ENCODE results near the gene YDJC. TPM values are rescaled to one million over a fixed set of nuclear protein-coding genes. Genes with fewer than 3 reads are reported as not detected.

Gene YDJC
- total RNA-seq, 2 donors from 2014 or later: 15.2 to 20.5 TPM

GRCh38 chr22:21673534-21674321 is 43.9 kb upstream of the YDJC start:
- no peak for TF ChIP-seq CTCF (IDR thresholded peaks at IDR 0.05)
- no peaks in the 10 kb centered on the region for H3K9me3 ChIP-seq
- no peak for DNase-seq (ENCODE audit: low spot score)

GRCh38 chr22:21672107-21672629 is 42.3 kb upstream of the YDJC start:
- TF ChIP-seq CTCF (IDR thresholded peaks at IDR 0.05): no peak
- H3K27ac ChIP-seq: no peak overlapping the region
- no peak for DNase-seq (ENCODE audit: low spot score)
- H3K36me3 ChIP-seq: peaks cover 59% of the 10 kb centered on the region
- no peaks in the 10 kb centered on the region for H3K27me3 ChIP-seq
- no peak overlapping the region for H3K4me3 ChIP-seq
- no peaks in the 10 kb centered on the region for H3K9me3 ChIP-seq
- peaks cover 0 to 11% of the 10 kb centered on the region in 2 donors for H3K4me1 ChIP-seq

More at GRCh38 chr22:21673534-21674321, 43.9 kb upstream of the YDJC start:
- H3K27me3 ChIP-seq: no peaks in the 10 kb centered on the region
- H3K36me3 ChIP-seq: peaks cover 59% of the 10 kb centered on the region
- H3K27ac ChIP-seq: no peak overlapping the region
- H3K4me3 ChIP-seq: no peak overlapping the region
- H3K4me1 ChIP-seq: peaks cover 0 to 9% of the 10 kb centered on the region in 2 donors

GRCh38 chr22:21669026-21669425 is 39.2 kb upstream of the YDJC start:
- Histone ChIP-seq H3K9me3 (no peaks in the 10 kb centered on the region), H3K27ac (no peak overlapping the region), H3K27me3 (no peaks in the 10 kb centered on the region), H3K4me1 (peaks cover 0 to 26% of the 10 kb centered on the region in 2 donors), H3K36me3 (peaks cover 39% of the 10 kb centered on the region), H3K4me3 (no peak overlapping the region)
- no peak for TF ChIP-seq CTCF (IDR thresholded peaks at IDR 0.05)
- DNase-seq (ENCODE audit: low spot score): no peak

- peak overlapping the region in 1 of 2 donors; percentile 91 for H3K27ac ChIP-seq
- no peak for DNase-seq (ENCODE audit: low spot score)
- TF ChIP-seq CTCF (IDR thresholded peaks at IDR 0.05): no peak
These were observed 37.0 kb upstream of the YDJC start for GRCh38 chr22:21666786-21667185.

GRCh38 chr22:21665047-21665851 is 35.4 kb upstream of the YDJC start:
- H3K27me3 ChIP-seq: no peaks in the 10 kb centered on the region
- H3K36me3 ChIP-seq: peaks cover 1% of the 10 kb centered on the region
- H3K9me3 ChIP-seq: no peaks in the 10 kb centered on the region
- TF ChIP-seq CTCF (IDR thresholded peaks at IDR 0.05): no peak
- peak overlapping the region; percentile 66 to 70 for H3K4me3 ChIP-seq
- H3K27ac ChIP-seq: peak overlapping the region; percentile 91 to 92
- DNase-seq (ENCODE audit: low spot score): no peak
- H3K4me1 ChIP-seq: peaks cover 0 to 17% of the 10 kb centered on the region in 2 donors

More at GRCh38 chr22:21666786-21667185, 37.0 kb upstream of the YDJC start:
- no peaks in the 10 kb centered on the region for H3K27me3 ChIP-seq
- H3K36me3 ChIP-seq: peaks cover 16% of the 10 kb centered on the region
- H3K4me3 ChIP-seq: peak overlapping the region; percentile 66 to 70
- H3K9me3 ChIP-seq: no peaks in the 10 kb centered on the region
- H3K4me1 ChIP-seq: peaks cover 0 to 26% of the 10 kb centered on the region in 2 donors

Measured in right atrium auricular region (tissue), 2 donors.